8988T (cell line): ENCODE measurements around the gene CARD14.
"Not testable (repeated sequence)": the region's sequence is repeated elsewhere in the genome, so short reads cannot be mapped to it uniquely, and the experiment has no call there.

Source experiments
- DNase-seq: peaks from one replicate; pipeline ENCODE4 v3.0.0; 2011

CARD14 gene

GRCh38 chr17:80151333-80151732 is 18.5 kb upstream of the CARD14 start:
- DNase-seq: no peak

GRCh38 chr17:80152081-80152702 is 17.6 kb upstream of the CARD14 start:
- no peak for DNase-seq

- DNase-seq: no peak
These were observed 16.8 kb upstream of the CARD14 start for GRCh38 chr17:80153004-80153403.

- no peak for DNase-seq
These were observed 15.7 kb upstream of the CARD14 start for GRCh38 chr17:80154166-80154565.

GRCh38 chr17:80155600-80155999 is 14.2 kb upstream of the CARD14 start:
- DNase-seq: not testable (repeated sequence)

GRCh38 chr17:80158846-80159245 is 11.0 kb upstream of the CARD14 start:
- DNase-seq: no peak

- no peak for DNase-seq
These were observed 9.3 kb upstream of the CARD14 start for GRCh38 chr17:80160536-80160935.

- DNase-seq: no peak
These were observed 6.5 kb upstream of the CARD14 start for GRCh38 chr17:80163336-80163735.

GRCh38 chr17:80164185-80164584 is 5.6 kb upstream of the CARD14 start:
- DNase-seq: no peak

- no peak for DNase-seq
These were observed 3.4 kb upstream of the CARD14 start for GRCh38 chr17:80166446-80166845.

- no peak for DNase-seq
These were observed 1.5 kb upstream of the CARD14 start for GRCh38 chr17:80168371-80168770.

GRCh38 chr17:80169107-80169506 is 723 bp upstream of the CARD14 start:
- DNase-seq: no peak

GRCh38 chr17:80171681-80172080 is 1.9 kb downstream of the CARD14 start:
- DNase-seq: no peak

- DNase-seq: no peak
These were observed 3.3 kb downstream of the CARD14 start for GRCh38 chr17:80173126-80173525.

GRCh38 chr17:80173916-80174315 is 4.1 kb downstream of the CARD14 start:
- no peak for DNase-seq

- DNase-seq: no peak
These were observed 6.9 kb downstream of the CARD14 start for GRCh38 chr17:80176757-80177156.

GRCh38 chr17:80177986-80178595 is 8.3 kb downstream of the CARD14 start:
- DNase-seq: no peak

GRCh38 chr17:80180192-80180591 is 10.4 kb downstream of the CARD14 start:
- no peak for DNase-seq

GRCh38 chr17:80181431-80181830 is 11.6 kb downstream of the CARD14 start:
- DNase-seq: no peak

- no peak for DNase-seq
These were observed 12.5 kb downstream of the CARD14 start for GRCh38 chr17:80182118-80182844.

- no peak for DNase-seq
These were observed 13.0 kb downstream of the CARD14 start for GRCh38 chr17:80182845-80183223.

GRCh38 chr17:80183581-80184422 is 14.0 kb downstream of the CARD14 start:
- DNase-seq: no peak

GRCh38 chr17:80184423-80184714 is 14.5 kb downstream of the CARD14 start:
- DNase-seq: no peak

GRCh38 chr17:80185968-80186367 is 16.1 kb downstream of the CARD14 start:
- no peak for DNase-seq
